DMS79 (cell line): Measurements from ENCODE around the gene OSBPL5.
"Not testable (repeated sequence)": the region's sequence is repeated elsewhere in the genome, so short reads cannot be mapped to it uniquely, and the experiment has no call there.

ENCODE experiments used
- DNase-seq: peaks from one replicate; lab custom pipeline; 2025; lab: John Stamatoyannopoulos, UW

Gene OSBPL5

DNA sequence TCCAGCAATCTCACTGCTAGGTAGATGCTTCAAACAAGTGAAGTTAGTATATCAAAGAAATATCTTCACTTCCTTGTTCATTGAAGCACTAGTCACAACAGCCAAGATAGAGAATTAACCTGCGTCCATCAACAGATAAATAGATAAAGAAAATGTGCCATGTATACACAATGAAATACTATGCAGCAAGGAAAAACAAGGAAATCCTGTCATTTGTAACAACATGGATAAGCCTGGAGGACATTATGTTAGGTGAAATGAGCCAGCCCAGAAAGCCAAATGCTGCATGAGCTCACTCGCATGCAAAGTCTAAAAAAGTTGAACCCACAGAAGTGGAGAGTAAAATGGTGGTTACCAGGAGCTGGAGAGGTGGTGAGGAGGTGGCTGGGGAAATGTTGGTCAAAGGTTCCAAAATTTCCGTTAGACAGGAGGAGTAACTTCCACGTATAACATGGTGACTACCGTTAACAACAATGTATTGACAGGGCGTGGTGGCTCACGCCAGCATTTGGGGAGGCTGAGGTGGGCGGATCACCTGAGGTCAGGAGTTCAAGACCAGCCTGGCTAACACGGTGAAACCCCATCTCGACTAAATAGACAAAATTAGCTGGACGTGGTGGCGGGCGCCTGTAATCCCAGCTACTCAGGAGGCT is 84.3 kb downstream of the OSBPL5 start:
- DNase-seq, result no peak

DNA sequence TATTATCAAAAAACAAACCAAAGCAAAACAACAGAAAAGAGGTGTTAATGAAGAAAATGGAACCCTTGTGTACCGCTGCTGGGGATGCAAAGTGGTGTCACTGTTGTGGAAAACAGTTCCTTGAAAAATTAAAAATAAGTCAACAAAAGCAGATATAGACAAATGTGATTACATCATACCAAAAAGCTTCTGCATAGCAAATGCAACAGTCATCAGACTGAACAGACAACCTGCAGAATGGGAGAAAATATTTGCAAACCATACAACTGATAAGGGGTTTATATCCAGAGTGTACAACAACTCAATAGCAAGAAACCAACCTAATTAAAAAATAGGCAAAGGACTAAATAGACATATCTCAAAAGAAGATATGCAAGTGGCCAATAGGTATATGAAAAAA is 85.0 kb downstream of the OSBPL5 start:
- no peak for DNase-seq

DNA sequence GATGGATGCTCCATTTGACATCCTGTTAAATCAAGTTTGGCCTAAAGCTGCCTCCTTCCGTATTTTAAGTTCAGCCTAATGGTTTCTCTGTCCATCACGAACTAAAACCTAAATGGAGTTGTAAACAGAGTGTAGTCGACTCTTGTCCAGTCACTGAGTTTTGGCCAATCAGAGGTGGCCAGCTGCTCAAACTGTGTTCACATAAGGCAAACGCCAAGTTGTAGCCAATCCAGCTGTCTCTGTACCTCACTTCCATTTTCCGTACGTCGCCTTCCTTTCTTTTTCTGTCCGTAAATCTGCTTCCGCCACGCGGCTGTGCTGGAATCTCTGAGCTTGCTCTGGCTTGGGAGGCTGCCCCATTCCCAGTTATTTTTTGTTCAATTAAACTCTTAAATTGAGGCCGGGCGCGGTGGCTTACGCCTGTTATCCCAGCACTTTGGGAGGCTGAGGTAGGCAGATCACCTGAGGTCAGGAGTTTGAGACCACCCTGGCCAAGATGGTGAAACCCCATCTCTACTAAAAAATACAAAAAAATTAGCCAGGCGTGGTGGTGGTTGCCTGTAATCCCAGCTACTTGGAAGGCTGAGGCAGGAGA is 87.2 kb downstream of the OSBPL5 start:
- DNase-seq, result no peak

DNA sequence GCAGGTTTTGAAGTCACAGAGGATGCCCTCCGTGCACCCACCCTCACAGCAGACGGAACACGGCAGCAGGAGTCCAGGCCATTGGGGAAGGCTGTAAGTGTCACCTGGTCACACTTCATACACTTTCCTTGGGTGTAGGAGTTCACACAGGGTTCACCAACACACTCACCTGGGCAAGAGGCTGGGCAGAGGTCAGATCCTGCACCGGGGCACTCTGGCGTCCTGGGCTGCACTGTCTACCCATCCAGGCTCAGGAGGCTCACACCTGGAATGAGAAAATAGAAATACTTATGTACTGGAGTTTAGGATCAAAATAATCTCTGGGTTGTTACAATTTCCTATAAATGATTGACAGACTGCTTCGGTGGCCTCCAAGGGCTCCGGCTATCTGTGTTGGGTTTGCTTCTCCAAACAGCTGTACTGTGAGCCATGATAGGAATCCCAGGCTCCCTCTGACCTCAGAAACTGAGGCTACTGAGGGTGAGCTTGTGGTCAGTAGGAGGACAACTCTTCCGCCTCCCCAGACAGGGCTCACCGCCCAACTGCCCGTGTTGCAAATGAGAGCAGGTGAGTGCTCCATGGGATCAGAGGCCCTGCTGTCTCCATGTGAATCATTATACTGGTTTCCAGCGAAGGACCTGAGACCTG is 87.8 kb downstream of the OSBPL5 start:
- DNase-seq, result no peak

DNA sequence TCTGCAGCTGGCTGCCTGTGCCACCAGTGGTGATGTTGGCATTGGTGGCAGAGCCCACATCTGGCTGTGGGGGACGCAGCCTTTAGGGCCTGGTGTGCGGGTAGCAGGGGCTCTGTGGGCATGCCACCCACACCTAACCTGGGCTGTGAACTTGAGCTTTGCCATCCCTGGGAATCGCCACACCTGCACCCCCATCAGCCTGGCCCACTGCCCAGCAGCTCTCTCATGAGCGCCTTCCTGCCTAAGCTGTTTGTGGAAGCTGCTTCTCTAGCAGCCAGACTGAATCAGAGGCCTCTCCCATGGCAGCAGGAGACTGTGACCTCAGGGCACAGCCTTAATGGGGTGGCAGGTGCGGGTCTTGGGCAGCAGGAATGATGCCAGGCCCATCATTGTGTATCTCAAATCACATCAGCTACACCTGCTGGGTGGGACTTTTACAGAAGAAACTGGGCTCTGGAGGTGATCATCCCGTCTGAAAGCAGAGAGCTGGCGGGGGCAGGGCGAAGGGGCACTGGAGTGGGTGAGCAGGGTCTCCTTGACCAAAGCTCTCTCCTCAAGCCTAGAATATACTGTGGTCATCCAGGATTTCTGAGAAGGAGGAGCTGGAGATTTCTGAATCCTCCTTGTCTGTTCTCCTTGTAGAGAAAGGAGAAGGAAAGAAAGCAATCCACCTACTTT is 90.1 kb downstream of the OSBPL5 start:
- peak; percentile 59 for DNase-seq

DNA sequence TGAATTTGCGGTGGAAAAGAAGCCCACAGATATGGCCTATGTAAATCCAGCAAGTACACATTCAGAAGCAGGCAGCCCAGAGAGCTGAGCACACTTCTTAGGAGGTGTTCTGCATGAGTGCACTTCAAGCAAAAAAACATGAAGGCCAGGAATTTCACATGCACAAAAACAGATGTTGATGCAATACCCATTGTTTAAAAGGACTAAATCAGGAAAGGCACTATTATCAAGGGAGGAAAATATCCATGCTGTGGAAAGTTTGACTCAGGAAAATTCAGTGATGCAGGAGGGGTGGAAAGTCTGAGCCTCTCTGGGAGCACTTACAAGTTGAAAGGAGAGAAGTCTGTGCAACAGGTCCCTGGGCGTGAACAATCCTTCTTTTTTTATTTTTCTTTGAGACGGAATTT is 92.1 kb downstream of the OSBPL5 start:
- DNase-seq, result no peak

DNA sequence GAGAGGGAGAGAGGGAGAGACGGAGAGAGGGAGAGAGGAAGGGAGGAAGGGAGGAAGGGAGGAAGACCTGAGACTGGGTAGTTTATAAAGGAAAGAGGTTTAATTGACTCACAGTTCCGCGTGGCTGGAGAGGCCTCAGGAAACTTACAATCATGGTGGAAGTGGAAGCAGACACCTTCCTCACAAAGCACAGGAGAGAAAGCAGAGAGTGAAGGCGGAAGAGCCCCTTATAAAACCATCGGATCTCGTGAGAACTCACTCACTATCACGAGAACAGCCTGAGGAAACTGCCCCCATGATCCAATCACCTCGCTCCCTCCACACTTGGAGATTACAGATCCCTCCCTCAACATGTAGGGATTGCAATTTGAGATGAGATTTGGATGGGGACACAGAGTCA is 95.7 kb downstream of the OSBPL5 start:
- no peak for DNase-seq

DNA sequence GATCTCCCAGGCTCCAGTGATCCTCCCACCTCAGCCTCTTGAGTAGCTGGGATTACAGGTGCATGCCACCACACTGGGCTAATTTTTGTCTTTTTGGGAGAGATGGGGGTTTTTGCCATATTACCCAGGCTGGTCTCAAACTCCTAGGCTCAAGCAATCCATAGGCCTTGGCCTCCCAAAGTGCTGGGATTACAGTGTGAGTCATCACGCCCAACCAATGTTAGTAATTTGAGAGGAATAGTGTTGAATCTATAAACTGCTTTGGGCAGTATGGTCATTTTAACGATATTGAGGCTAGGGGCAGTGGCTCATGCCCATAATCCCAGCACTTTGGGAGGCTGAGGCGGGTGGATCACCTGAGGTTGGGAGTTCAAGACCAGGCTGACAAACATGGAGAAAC is 98.8 kb downstream of the OSBPL5 start:
- DNase-seq, result not testable (repeated sequence)

DNA sequence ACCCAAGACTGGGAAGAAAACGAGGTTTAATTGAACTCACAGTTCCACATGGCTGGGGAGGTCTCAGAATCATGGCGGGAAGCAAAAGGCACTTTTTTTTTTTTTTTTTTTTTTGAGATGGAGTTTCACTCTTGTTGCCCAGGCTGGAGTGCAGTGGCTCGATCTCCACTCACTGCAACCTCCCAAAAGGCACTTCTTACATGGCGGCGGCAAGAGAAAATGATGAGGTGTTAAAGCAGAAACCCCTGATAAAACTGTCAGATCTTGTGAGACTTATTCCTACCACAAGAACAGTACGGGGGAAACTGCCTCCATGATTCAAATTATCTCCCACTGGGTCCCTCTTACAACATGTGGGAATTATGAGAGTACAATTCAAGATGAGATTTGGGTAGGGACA is 100.4 kb downstream of the OSBPL5 start:
- not testable (repeated sequence) for DNase-seq

DNA sequence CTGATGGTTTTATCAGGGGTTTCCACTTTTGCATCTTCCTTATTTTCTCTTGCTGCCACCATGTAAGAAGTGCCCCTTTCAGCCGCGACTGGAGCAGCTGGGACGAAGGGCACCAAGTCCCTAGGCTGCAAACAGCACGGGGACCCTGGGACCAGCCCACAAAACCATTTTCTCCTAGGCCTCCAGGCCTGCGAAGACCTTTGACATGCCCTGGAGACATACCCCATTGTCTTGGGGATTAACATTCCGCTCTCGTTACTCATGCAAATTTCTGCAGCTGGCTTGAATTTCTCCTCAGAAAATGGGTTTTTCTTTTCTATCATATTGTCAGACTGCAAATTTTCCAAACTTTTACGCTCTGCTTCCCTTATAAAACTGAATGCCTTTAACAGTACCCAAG is 101.2 kb downstream of the OSBPL5 start:
- not testable (repeated sequence) for DNase-seq

DNA sequence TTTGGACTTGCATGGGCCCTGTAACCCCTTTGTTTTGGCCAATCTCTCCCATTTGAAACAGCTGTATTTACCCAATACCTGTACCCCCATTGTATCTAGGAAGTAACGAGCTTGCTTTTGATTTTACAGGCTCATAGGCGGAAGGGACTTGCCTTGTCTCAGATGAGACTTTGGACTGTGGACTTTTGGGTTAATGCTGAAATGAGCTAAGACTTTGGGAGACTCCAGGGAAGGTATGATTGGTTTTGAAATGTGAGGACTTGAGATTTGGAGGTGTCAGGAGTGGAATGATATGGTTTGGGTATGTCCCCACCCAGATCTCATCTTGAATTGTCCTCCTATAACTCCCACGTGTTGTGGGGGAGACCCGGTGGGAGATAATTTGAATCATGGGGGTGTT is 101.7 kb downstream of the OSBPL5 start:
- DNase-seq, result not testable (repeated sequence)

DNA sequence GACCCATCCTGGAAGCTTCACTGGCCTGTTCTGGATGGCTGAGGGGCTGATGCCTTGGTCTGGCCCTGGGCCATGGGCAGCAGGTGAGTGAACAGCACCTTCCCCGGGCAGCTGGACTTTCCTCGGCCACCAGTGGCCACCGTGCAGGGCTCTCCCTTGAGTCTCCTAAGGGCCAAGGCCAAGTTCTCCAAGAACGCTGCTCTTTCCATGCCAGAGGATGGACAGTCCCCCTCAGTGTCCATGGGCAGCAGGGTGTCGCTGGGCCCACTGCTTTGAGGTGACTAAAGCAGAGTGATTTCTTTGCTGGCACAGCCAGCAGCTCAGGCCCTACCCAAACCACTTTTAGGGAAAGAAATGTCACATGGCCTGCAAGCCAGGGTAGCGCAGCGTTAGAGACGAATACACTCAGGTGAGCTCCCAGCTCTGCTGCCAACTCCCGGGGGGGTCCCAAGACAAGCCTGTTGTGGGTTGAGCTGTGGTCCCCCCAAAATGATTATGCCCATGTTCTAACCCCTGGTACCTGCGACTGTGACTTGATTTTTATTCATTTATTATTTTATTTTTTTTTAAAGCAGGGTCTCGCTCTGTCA is 104.6 kb downstream of the OSBPL5 start:
- no peak for DNase-seq

DNA sequence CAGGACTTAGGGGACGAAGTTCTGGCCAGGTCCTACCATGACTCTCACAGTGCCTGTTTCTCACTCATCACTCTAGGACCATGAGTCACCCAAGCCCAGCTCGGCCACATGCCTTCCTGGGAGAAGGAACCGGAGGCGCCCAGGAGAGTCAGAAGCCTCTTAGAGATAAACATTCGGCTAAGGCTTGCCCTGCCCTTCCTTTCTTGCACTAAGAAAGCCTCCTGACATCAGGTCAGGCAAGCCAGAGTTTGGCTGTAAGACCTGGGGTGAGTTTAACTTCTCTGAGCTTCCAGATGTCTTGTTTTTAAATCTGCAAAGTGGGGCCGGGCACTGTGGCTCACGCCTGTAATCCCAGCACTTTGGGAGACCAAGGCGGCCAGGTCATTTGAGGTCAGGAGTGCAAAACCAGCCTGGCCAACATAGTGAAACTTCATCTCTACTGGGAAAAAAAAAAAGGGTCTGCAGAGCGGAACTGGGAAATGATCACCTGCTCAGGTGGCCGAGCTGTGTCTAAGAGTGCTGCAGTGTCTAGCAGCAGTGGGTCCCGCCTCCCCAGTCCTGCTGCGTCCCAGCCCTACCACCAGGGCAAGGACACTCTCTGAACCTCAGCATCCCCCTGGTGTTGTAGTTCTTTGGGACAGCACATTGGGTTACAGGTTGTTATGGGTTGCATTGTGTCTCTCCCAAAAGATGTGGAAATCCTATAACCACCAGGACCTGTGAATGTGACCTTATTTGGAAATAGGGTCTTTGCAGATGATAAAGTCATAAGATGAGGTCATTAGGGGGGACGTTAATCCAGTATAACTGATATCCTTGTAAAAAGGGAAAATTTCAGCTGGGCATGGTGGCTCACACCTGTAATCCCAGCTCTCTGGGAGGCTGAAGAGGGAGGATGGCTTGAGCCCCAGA is 106.1 kb downstream of the OSBPL5 start:
- no peak for DNase-seq

DNA sequence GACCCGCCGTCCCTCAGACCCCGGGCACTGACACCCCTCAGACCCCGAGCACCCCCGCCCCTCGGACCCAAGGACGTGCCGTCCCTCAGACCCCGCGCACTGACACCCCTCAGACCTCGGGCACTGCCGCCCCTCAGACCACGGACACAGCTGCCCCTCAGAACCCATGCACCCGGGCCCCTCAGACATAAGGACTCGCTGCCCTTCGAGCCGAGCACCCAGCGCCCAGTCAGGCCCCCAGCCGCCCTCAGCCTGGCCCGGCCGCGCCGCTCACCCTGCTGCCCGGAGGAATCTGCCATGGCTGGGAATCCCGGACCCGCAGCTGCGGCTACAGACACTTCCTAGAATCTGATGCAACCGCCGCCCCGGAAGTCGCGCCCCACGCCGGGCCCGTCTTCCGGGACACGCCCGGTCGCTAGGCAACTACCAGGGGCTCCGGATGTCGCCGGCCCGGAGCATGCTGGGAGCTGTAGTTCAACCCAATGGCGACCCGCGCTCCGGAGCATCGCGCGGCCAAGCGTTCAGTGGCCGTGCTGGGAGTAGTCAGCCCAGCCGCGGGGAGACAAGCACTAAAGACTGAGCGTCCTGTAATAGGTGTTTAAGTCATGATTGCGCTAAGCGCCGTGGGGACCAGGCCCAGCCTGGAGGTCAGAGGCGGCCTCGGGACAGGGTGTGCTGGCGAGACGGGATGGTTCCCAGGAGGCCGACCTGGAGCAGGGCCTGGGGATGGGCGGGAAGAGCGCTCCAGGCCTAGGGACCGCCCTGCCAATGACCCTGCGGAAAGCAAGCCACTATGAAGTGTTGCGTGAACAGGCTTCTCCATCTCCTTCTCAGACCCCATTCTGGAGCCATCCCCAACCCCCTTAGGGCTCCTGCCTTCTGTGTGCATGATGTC is 107.8 kb downstream of the OSBPL5 start, which contains the start of gene CARS1:
TSS of gene CARS1 (minus strand) at position 355 of the 895 bp plus-strand sequence. CDS start at position 299, 56 bp downstream.
- peak; percentile 48 for DNase-seq

DNA sequence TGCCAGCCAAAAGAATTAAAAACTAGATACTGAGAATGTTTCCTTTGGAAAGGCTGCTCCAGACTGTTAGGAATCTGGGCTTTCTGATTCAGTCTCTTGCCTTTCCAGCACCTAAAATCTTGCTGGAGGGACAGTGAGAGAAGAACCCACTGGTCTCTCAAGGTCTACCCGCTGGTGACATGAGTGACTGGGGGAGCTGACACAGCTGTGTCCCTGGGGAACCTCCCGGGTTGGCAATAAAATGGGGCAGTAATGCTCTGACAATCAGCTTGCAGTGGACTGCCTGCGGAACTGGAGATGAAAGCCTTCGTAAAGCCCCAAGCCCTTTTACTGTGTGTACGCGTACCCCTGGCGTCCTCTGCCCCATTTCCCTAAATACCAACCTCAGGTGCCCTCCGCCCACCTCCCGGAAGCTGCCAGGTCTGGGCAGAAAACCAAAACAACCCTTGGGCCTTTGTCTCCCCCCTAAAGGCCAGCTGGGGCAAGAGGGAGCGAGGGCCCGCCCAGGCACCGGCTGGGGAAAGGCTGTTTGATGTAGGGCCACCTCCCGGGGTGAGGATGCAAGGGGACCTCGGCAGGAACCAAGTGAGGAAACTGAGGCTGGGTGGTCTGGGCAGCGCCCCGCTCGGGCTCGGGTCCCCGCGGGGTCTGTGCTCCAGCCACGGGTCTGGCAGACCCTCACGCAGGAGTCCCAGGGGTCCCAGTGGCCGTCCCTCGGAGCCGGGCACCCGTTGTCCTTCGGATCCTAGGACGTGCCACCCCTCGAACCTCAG is 108.6 kb downstream of the OSBPL5 start:
- no peak for DNase-seq

DNA sequence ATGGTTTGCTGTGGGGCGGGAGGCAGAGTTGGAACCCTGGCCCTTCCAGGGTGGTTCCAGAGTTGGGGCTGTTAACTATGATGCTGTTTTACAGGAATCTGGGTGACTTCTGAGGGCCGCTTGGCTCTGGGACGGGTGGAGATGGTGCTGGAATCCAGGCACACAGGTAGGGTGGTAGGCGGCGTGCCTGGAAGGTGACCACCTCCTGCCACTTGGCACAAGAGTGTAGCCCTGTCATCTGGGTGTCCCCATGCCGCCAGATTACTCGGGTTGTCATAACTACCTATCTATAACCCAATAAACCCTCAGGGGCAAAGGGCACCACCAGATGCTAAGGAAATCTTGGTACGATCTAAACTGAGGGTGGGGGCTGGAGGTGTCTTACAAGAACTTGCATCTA is 109.2 kb downstream of the OSBPL5 start:
- DNase-seq, result no peak

DNA sequence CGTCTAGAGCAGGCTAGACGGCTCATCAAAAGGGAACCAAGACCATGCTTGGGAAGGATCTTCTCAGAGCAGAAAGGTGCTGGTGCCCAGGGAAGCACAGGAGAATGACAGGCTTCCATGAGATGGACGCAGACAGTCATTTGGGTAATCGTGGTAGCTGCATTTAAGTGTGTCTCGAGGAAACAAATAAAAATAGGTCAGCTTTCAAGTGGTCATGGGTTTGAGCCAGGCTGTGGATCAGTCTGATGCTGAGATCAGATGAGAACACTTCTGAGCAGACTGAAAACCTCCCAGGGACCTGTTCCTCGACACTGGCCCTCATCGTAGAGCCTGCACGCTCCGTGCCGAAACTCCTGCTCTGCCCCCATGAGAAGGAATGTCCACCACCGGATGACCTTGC is 112.5 kb downstream of the OSBPL5 start:
- DNase-seq, result peak; percentile 13

DNA sequence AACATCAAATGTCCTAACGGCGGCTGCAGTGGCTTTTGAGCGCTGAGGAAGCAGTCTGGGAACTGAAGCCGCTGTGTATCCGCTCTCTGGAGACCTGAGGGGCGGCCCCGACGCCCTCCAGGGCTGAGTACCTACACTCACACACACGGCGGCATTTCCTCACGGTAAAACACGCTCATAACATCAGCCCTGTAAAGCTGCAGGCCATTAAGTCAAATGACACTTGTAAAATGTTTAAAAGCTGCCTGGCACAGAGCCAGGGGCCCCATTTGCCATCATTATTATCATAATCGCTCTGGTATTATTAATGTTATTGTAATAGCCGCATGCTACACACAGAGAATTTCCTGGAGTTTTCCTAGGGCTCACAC is 113.0 kb downstream of the OSBPL5 start:
- DNase-seq, result peak; percentile 84
